Measurements from ENCODE around the gene SETD2. TPM values are rescaled to one million over a fixed set of nuclear protein-coding genes. Genes with fewer than 3 reads are reported as not detected.

SETD2 gene
- total RNA-seq, 1 donor from 2014 or later: 41.2 TPM

- intact Hi-C loops (cut with micrococcal nuclease): no loop called here
- Mint-ChIP-seq H3K27me3 (ENCODE audit: low read depth) (no peaks in the 10 kb centered on the region), H3K27ac (no peak overlapping the region), H3K4me1 (ENCODE audit: low read depth) (peaks cover 2% of the 10 kb centered on the region), H3K36me3 (ENCODE audit: low read depth) (peaks cover 8% of the 10 kb centered on the region), H3K9me3 (no peaks in the 10 kb centered on the region), H3K4me3 (ENCODE audit: low read depth) (no peak overlapping the region)
- no peak for DNase-seq (ENCODE audit: low spot score)
Observed at GRCh38 chr3:47176582-47176981, 12.7 kb upstream of the SETD2 start.

DNA sequence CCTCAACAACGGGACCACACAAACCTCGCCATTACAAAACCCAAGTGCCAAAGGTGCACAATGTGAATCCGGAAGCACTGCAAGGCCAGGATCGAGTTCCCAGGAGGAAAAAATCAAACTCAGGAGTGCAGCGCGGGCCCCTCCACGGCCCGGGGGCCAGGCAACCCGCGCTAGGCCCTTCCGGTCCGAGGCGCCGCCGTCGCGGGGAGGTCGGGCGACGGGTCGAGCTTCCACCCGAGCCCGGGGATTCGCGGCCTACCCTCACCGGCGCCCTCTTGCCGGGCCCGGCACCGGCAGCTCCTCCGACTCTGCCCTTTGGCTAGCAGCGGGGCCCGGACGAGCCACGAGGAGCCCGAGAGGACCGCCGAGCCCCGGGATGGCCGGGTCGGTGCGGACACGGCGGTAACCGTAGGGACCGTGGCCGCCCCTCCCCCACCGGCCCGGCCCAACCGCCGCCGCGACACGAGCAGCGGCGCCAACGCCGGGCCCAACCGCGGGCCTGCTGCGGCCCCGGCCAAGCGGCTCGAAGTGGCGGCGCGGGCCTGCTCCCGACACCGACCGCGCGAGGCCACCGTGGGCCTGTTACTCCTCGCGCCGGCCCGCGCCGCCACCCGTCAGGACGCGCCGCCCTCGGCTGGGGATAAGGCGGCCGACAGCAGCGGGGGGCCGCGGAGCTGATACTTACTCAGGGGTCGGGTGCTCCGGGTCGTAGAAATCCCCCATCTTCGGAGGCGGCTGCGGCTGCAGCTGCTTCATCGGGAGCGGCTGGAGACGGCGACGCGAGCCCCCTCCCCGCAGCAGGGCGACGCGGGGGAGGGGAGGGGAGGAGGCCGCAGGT, 525 bp downstream of the SETD2 start:
- H3K27ac Mint-ChIP-seq: peak overlapping the region; percentile 99
- H3K4me3 Mint-ChIP-seq (ENCODE audit: low read depth): peak overlapping the region; percentile 99
- no peaks in the 10 kb centered on the region for H3K9me3 Mint-ChIP-seq
- peaks cover 33% of the 10 kb centered on the region for H3K36me3 Mint-ChIP-seq (ENCODE audit: low read depth)
- no peaks in the 10 kb centered on the region for H3K27me3 Mint-ChIP-seq (ENCODE audit: low read depth)
- H3K4me1 Mint-ChIP-seq (ENCODE audit: low read depth): peaks cover 39% of the 10 kb centered on the region
- peak; percentile 63 for DNase-seq (ENCODE audit: low spot score)
- intact Hi-C loops (cut with micrococcal nuclease): loop anchor here (5.0 to 10.0 kb wide), 7 partner anchors 86 to 619 kb away; partner anchors contain the start of genes CCDC12, KIF9, KLHL18 and NBEAL2

GRCh38 chr3:47162697-47163168, 1.2 kb downstream of the SETD2 start:
- H3K27ac Mint-ChIP-seq: peak overlapping the region; percentile 99
- no peak for DNase-seq (ENCODE audit: low spot score)
- intact Hi-C loops (cut with micrococcal nuclease): loop anchor here (5.0 to 10.0 kb wide), 7 partner anchors 85 to 620 kb away; partner anchors contain the start of genes CCDC12, KIF9, KLHL18 and NBEAL2
- H3K4me1 Mint-ChIP-seq (ENCODE audit: low read depth): peaks cover 43% of the 10 kb centered on the region
- no peaks in the 10 kb centered on the region for H3K27me3 Mint-ChIP-seq (ENCODE audit: low read depth)
- H3K36me3 Mint-ChIP-seq (ENCODE audit: low read depth): peaks cover 33% of the 10 kb centered on the region
- H3K9me3 Mint-ChIP-seq: no peaks in the 10 kb centered on the region
- H3K4me3 Mint-ChIP-seq (ENCODE audit: low read depth): peak overlapping the region; percentile 99

DNA sequence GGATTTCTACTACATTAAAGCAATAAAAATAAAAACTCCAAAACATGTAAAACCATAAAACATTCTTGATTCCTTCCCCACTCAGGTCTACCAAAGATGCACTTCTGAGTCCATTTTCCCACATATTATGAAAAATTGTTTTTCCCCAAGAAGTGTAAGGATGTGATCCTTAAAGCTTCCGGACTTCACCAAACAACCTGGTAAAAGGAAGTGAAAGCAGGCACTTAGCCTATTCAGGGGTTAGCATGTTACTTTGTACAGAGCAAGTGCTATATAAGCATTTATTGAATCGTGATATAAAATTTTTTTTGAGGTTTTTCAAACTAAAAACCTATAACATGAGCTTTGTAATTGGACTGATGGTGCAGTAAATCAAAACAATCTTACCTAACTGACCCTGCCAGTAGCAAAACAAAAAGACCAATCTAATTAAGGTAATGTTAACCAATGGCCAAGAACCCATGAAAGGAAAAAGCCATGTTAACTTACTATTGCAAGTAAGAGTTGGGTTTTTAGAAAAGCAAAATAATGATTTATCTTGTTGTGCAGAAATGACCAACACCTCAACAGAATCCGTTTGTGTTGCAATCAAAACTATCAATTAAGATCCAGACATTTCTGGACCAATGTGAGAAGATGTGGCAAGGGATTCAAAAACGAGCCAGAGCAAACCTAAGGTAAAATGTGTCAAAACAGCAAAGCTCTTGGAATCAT, 1.8 kb downstream of the SETD2 start:
- Mint-ChIP-seq H3K9me3 (no peaks in the 10 kb centered on the region), H3K36me3 (ENCODE audit: low read depth) (peaks cover 33% of the 10 kb centered on the region), H3K4me3 (ENCODE audit: low read depth) (peak overlapping the region; percentile 99), H3K27ac (peak overlapping the region; percentile 99), H3K27me3 (ENCODE audit: low read depth) (no peaks in the 10 kb centered on the region), H3K4me1 (ENCODE audit: low read depth) (peaks cover 43% of the 10 kb centered on the region)
- DNase-seq (ENCODE audit: low spot score): no peak
- intact Hi-C loops (cut with micrococcal nuclease): loop anchor here (5.0 to 10.0 kb wide), 7 partner anchors 85 to 620 kb away; partner anchors contain the start of genes CCDC12, KIF9, KLHL18 and NBEAL2

DNA sequence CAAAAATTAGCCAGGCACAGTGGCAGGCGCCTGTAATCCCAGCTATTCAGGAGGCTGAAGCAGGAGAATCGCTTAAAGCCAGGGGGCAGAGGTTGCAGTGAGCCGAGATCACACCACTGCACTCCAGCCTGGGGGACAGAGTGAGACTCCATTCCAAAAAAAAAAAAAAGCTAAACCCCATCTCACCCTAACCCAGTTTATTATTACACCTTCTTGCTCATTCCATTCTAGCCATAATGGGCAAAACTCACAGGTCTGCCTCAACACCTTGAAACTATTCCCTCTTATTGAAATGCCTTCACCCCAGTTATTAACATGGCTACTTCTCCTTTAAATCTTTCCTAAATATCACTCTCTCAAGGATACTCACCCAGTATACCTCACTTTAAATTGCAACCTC, 4.1 kb downstream of the SETD2 start:
- intact Hi-C loops (cut with micrococcal nuclease): loop anchor here (5.0 to 10.0 kb wide), 7 partner anchors 83 to 622 kb away; partner anchors contain the start of genes CCDC12, KIF9, KLHL18 and NBEAL2
- no peaks in the 10 kb centered on the region for H3K27me3 Mint-ChIP-seq (ENCODE audit: low read depth)
- DNase-seq (ENCODE audit: low spot score): no peak
- peaks cover 29% of the 10 kb centered on the region for H3K36me3 Mint-ChIP-seq (ENCODE audit: low read depth)
- H3K4me1 Mint-ChIP-seq (ENCODE audit: low read depth): peaks cover 33% of the 10 kb centered on the region
- H3K4me3 Mint-ChIP-seq (ENCODE audit: low read depth): no peak overlapping the region
- no peaks in the 10 kb centered on the region for H3K9me3 Mint-ChIP-seq
- H3K27ac Mint-ChIP-seq: no peak overlapping the region

GRCh38 chr3:47158208-47158607, 5.7 kb downstream of the SETD2 start:
- Mint-ChIP-seq H3K4me1 (ENCODE audit: low read depth) (peaks cover 34% of the 10 kb centered on the region), H3K4me3 (ENCODE audit: low read depth) (no peak overlapping the region), H3K36me3 (ENCODE audit: low read depth) (peaks cover 34% of the 10 kb centered on the region), H3K27me3 (ENCODE audit: low read depth) (no peaks in the 10 kb centered on the region), H3K27ac (no peak overlapping the region), H3K9me3 (no peaks in the 10 kb centered on the region)
- DNase-seq (ENCODE audit: low spot score): no peak
- intact Hi-C loops (cut with micrococcal nuclease): no loop called here

DNA sequence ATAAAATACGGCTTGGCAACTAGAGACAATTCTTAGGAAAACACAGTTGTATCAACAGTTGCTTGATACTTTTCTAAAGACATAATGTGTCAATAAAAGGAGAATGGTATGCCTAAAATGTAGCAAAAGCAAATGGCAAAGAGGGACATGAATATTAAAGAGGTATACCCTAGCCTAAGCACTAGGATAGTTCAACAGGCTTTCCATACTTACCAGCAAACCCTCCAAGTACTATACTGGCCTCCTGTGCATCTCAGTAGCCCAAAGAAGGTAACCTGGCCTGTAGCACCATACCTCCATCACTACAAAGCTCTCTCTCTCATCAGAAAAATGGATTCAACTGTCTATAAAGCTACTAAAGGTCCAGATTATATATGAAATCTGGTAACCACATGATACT, 7.5 kb downstream of the SETD2 start:
- peaks cover 42% of the 10 kb centered on the region for H3K4me1 Mint-ChIP-seq (ENCODE audit: low read depth)
- peaks cover 23% of the 10 kb centered on the region for H3K36me3 Mint-ChIP-seq (ENCODE audit: low read depth)
- no peaks in the 10 kb centered on the region for H3K27me3 Mint-ChIP-seq (ENCODE audit: low read depth)
- no peaks in the 10 kb centered on the region for H3K9me3 Mint-ChIP-seq
- no peak for DNase-seq (ENCODE audit: low spot score)
- no peak overlapping the region for H3K4me3 Mint-ChIP-seq (ENCODE audit: low read depth)
- intact Hi-C loops (cut with micrococcal nuclease): no loop called here
- no peak overlapping the region for H3K27ac Mint-ChIP-seq

- intact Hi-C loops (cut with micrococcal nuclease): no loop called here
- H3K4me1 Mint-ChIP-seq (ENCODE audit: low read depth): peaks cover 21% of the 10 kb centered on the region
- H3K27ac Mint-ChIP-seq: no peak overlapping the region
- H3K36me3 Mint-ChIP-seq (ENCODE audit: low read depth): peaks cover 6% of the 10 kb centered on the region
- no peaks in the 10 kb centered on the region for H3K9me3 Mint-ChIP-seq
- no peak overlapping the region for H3K4me3 Mint-ChIP-seq (ENCODE audit: low read depth)
- H3K27me3 Mint-ChIP-seq (ENCODE audit: low read depth): no peaks in the 10 kb centered on the region
- no peak for DNase-seq (ENCODE audit: low spot score)
Observed at GRCh38 chr3:47152578-47152977, 11.3 kb downstream of the SETD2 start.

DNA sequence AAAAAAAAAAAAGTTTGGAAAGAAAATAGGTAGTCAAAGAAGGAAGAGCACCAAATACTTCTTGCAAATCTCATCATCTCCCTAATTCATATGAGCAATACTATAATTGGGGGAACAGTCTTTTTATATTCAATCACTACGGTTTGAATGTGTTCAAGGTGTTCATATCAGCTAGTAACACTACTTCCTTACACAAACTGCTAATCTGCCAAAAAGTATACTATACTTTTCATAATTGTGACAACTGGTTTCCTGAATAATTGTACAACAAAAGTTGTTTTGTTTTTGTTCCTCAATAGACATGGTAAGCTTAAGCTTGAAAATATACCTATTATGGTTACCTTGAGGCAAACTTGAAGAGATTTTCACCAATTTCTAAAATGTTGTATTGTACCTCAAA, 12.1 kb downstream of the SETD2 start:
- H3K27ac Mint-ChIP-seq: no peak overlapping the region
- H3K4me1 Mint-ChIP-seq (ENCODE audit: low read depth): peaks cover 21% of the 10 kb centered on the region
- H3K9me3 Mint-ChIP-seq: no peaks in the 10 kb centered on the region
- intact Hi-C loops (cut with micrococcal nuclease): no loop called here
- no peak overlapping the region for H3K4me3 Mint-ChIP-seq (ENCODE audit: low read depth)
- peaks cover 6% of the 10 kb centered on the region for H3K36me3 Mint-ChIP-seq (ENCODE audit: low read depth)
- DNase-seq (ENCODE audit: low spot score): no peak
- H3K27me3 Mint-ChIP-seq (ENCODE audit: low read depth): no peaks in the 10 kb centered on the region

DNA sequence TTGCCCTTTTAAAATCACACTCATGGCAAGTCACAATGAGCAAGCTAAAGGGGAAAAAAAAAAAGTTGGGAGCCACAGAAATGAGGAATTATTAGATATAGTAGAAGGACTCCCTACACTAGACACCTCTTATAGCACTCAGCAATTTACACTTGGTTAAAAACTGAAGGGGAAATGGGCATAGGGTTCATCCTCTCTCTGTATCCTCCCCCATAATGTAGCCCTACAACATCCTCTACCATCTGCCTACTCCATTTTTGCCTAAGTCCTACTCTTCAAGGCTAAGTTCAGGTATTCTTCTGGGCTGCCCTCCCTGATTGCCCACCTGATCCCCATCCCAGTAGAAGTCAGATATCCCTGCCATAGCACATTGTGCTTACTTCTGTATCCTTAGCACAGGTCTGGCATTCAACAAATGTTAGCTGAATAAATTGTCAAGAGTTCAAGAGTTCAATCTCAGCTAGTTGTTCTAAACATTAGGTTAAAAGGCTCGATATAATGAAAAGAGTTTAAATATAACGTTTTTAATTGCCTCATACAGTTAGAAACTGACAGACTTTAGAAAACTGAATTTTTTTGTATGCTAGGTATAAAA, 14.5 kb downstream of the SETD2 start:
- intact Hi-C loops (cut with micrococcal nuclease): no loop called here

DNA sequence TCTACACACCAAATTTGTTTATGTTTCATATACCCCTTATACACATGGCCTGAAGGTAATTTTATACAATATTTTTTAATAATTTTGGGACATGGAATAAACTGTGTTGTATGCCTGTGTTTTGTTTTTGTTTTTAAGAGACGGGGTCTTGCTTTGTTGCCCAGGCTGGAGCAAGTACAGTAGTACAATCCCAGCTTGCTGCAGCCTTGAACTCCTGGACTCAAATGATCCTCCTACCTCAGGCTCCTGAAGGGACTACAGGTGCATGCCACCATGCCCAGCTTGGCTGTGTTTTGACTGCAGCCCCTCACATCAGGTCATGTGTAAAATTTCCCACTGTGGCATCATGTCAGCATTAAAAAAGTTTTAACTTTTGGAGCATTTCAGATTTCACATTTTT, 18.6 kb downstream of the SETD2 start:
- Mint-ChIP-seq H3K27me3 (ENCODE audit: low read depth) (no peaks in the 10 kb centered on the region), H3K27ac (no peak overlapping the region), H3K36me3 (ENCODE audit: low read depth) (no peaks in the 10 kb centered on the region), H3K9me3 (no peaks in the 10 kb centered on the region), H3K4me3 (ENCODE audit: low read depth) (no peak overlapping the region), H3K4me1 (ENCODE audit: low read depth) (peaks cover 11% of the 10 kb centered on the region)
- intact Hi-C loops (cut with micrococcal nuclease): no loop called here
- DNase-seq (ENCODE audit: low spot score): no peak

More for the DNA sequence above, 14.5 kb downstream of the SETD2 start:
- peaks cover 20% of the 10 kb centered on the region for H3K4me1 Mint-ChIP-seq (ENCODE audit: low read depth)
- peaks cover 4% of the 10 kb centered on the region for H3K36me3 Mint-ChIP-seq (ENCODE audit: low read depth)
- no peaks in the 10 kb centered on the region for H3K9me3 Mint-ChIP-seq
- no peak for DNase-seq (ENCODE audit: low spot score)
- no peak overlapping the region for H3K4me3 Mint-ChIP-seq (ENCODE audit: low read depth)
- H3K27ac Mint-ChIP-seq: no peak overlapping the region
- H3K27me3 Mint-ChIP-seq (ENCODE audit: low read depth): no peaks in the 10 kb centered on the region

GRCh38 chr3:47143068-47143467, 20.8 kb downstream of the SETD2 start:
- intact Hi-C loops (cut with micrococcal nuclease): no loop called here
- H3K4me3 Mint-ChIP-seq (ENCODE audit: low read depth): no peak overlapping the region
- no peak overlapping the region for H3K27ac Mint-ChIP-seq
- peaks cover 14% of the 10 kb centered on the region for H3K4me1 Mint-ChIP-seq (ENCODE audit: low read depth)
- no peaks in the 10 kb centered on the region for H3K9me3 Mint-ChIP-seq
- peaks cover 5% of the 10 kb centered on the region for H3K36me3 Mint-ChIP-seq (ENCODE audit: low read depth)
- DNase-seq (ENCODE audit: low spot score): no peak
- no peaks in the 10 kb centered on the region for H3K27me3 Mint-ChIP-seq (ENCODE audit: low read depth)

All from activated T-helper 2 cell treated with anti-CD3 and anti-CD28 coated beads, Interferon-gamma antibody, Interleukin-2, Interleukin-4, amounts not matched to agents 10 μg/mL and 5 μg/mL and 100 μg/mL, durations not matched to agents 14 hours and 24 hours and 36 hours (primary cell).